ENCODE results near the gene GBP7.

- TF ChIP-seq CTCF (IDR thresholded peaks at IDR 0.05) (no peak), POLR2A (IDR thresholded peaks at IDR 0.05) (peak in 1 of 2 donors; percentile 44)
Measured at GRCh38 chr1:89125913-89126580, 49.8 kb downstream of the GBP7 start, which contains the start of gene GBP2.
